Sigmoid colon (tissue), 7 donors: ENCODE data around the gene TMEM69. TPM values are rescaled to one million over a fixed set of nuclear protein-coding genes. Genes with fewer than 3 reads are reported as not detected.
A peak's percentile ranks its signal among the peaks of the same experiment; 100 is the strongest.
"Not testable (repeated sequence)": the region's sequence is repeated elsewhere in the genome, so short reads cannot be mapped to it uniquely, and the experiment has no call there.

Experiments used
- DNase-seq: peaks from one replicate; pipeline ENCODE4 v3.0.0-alpha.2; 2019
- H3K27ac ChIP-seq, 4 donors: fragments of 200-600 bp; sonication (generic); one replicate each; pipeline ENCODE4 v1.5.1; 2016 to 2019; ENCODE audit warnings: mild to moderate bottlenecking in 1 of 4
- H3K27me3 ChIP-seq, 3 donors: fragments of 200-600 bp; sonication (generic); one replicate each; pipeline ENCODE4 v1.5.1; 2019; ENCODE audit warnings: mild to moderate bottlenecking in 1 of 3
- H3K36me3 ChIP-seq, 4 donors: fragments of 200-600 bp; sonication (generic); one replicate each; pipeline ENCODE4 v1.5.1; 2016 to 2019
- H3K4me1 ChIP-seq, 4 donors: fragments of 200-600 bp; sonication (generic); one replicate each; pipeline ENCODE4 v1.5.1; 2017 to 2019
- H3K4me3 ChIP-seq, 4 donors: fragments of 200-600 bp; sonication (generic); one replicate each; pipeline ENCODE4 v1.5.1; 2017 to 2019; ENCODE audit warnings: mild to moderate bottlenecking in 2 of 4, moderate library complexity in 1 of 4
- H3K9me3 ChIP-seq, 4 donors: fragments of 200-600 bp in 3 of 4; sonication (generic) in 3 of 4; one replicate each; pipeline versions ENCODE4 v1.5.1 to v1.6.1; 2013 to 2019
- CTCF ChIP-seq, 4 experiments: fragments of 450-650 bp in 3 of 4; fragments of 200-600 bp in 1 of 4; IDR thresholded peaks; one replicate each; pipeline ENCODE4 v1.5.1; 2016 to 2019; ENCODE audit warnings: antibody characterized with exemption in 4 of 4, mild to moderate bottlenecking in 3 of 4, moderate library complexity in 2 of 4
- EP300 ChIP-seq, 4 donors: sonication (generic); formaldehyde crosslinking; IDR thresholded peaks; one replicate each; pipeline ENCODE4 v1.6.1; 2017; ENCODE audit warnings: antibody characterized with exemption in 4 of 4
- POLR2A ChIP-seq, 2 donors: fragments of 450-650 bp; IDR thresholded peaks; one replicate each; pipeline ENCODE4 v1.6.1; 2016; ENCODE audit warnings: antibody characterized with exemption in 2 of 2, mild to moderate bottlenecking in 2 of 2, moderate library complexity in 2 of 2
- POLR2AphosphoS5 ChIP-seq, 4 donors: sonication (generic); formaldehyde crosslinking; IDR thresholded peaks; one replicate each; pipeline ENCODE4 v1.6.1; 2017; ENCODE audit warnings: antibody characterized with exemption in 4 of 4
- WGBS, 2 donors: extraction: QIAGEN DNeasy Blood & Tissue Kit; methylation state at CpG; one replicate each; pipeline ENCODE4 v1.1.7; 2013; 5-methylcytosine and 5-hydroxymethylcytosine counted together
- intact Hi-C: fragments of 100-400 bp; cut with DNase I; formaldehyde crosslinking; loops from one replicate; pipeline ENCODE4 v1.15.1; 2023
- polyA plus RNA-seq, 3 donors: library from polyadenylated mRNA; stranded (reverse); fragments of 200-250 nt; gene quantifications; one replicate each; pipeline ENCODE4 v1.2.3, GENCODE V29; 2013
- total RNA-seq, 4 donors: library from RNA; depleted of rRNA; stranded (reverse); fragments of >200 nt; gene quantifications; one replicate each; pipeline ENCODE4 v1.1.0, GENCODE V29; 2016
- donor health status: healthy with polysubstance abuse.
- donor health status: Bipolar disorder and iron deficiency.
- donor health status: healthy.

TMEM69 gene
- total and polyA plus RNA-seq, 7 donors: 12.7 to 31.0 (median 24.6) TPM

- no peaks in the 10 kb centered on the region for H3K27me3 ChIP-seq
- DNase-seq: peak; percentile 99
- 0 to 1% methylated on average over 52 of the region's 52 CpGs for WGBS, 2 donors
- no peaks in the 10 kb centered on the region for H3K9me3 ChIP-seq
- H3K27ac ChIP-seq: peak within 1 kb of the TSS; percentile 97 to 99 (median 98)
- peaks cover 0 to 61% (median 49%) of the 10 kb centered on the region in 4 donors for H3K4me1 ChIP-seq
- TF ChIP-seq POLR2A (IDR thresholded peaks at IDR 0.05) (peak; percentile 69 to 80), EP300 (IDR thresholded peaks at IDR 0.05) (peak in 1 of 4 donors; percentile 2), CTCF (IDR thresholded peaks at IDR 0.05) (no peak), POLR2AphosphoS5 (IDR thresholded peaks at IDR 0.05) (peak in 3 of 4 donors; percentile 91 to 93 (median 91))
- H3K36me3 ChIP-seq: peaks cover 0 to 7% (median 0%) of the 10 kb centered on the region in 4 donors
- intact Hi-C loops: loop anchor here (2.0 to 10.0 kb wide), 5 partner anchors 66 to 674 kb away; partner anchors contain the start of genes CCDC163, HECTD3, IPP and MMACHC
- H3K4me3 ChIP-seq: peak within 1 kb of the TSS; percentile 63 to 96 (median 81)
Measured at GRCh38 chr1:45686288-45687013, 1.5 kb upstream of the TMEM69 start, which contains the start of gene GPBP1L1. GPBP1L1 (minus strand) TSS chr1:45686533; CDS start chr1:45659087, 27,446 bp downstream.

- peaks cover 0 to 14% (median 0%) of the 10 kb centered on the region in 4 donors for H3K36me3 ChIP-seq
- H3K4me3 ChIP-seq: peak overlapping the region; percentile 63 to 96 (median 81)
- peak overlapping the region; percentile 97 to 99 (median 98) for H3K27ac ChIP-seq
- 0 to 1% methylated on average over 44 of the region's 44 CpGs for WGBS, 2 donors
- peaks cover 0 to 54% (median 42%) of the 10 kb centered on the region in 4 donors for H3K4me1 ChIP-seq
- DNase-seq: peak; percentile 99
- no peaks in the 10 kb centered on the region for H3K9me3 ChIP-seq
- no peaks in the 10 kb centered on the region for H3K27me3 ChIP-seq
- intact Hi-C loops: loop anchor here (2.0 to 10.0 kb wide), 5 partner anchors 65 to 675 kb away; partner anchors contain the start of genes CCDC163, HECTD3, IPP and MMACHC
- TF ChIP-seq CTCF (IDR thresholded peaks at IDR 0.05): no peak
- TF ChIP-seq POLR2A (IDR thresholded peaks at IDR 0.05): peak; percentile 75 to 82
- no peak for TF ChIP-seq EP300 (IDR thresholded peaks at IDR 0.05)
- TF ChIP-seq POLR2AphosphoS5 (IDR thresholded peaks at IDR 0.05): peak; percentile 83 to 95 (median 94)
Measured at GRCh38 chr1:45687014-45687753, 797 bp upstream of the TMEM69 start.

GRCh38 chr1:45693811-45694210 is 5.8 kb downstream of the TMEM69 start:
- 85 to 91% methylated on average over 8 of the region's 8 CpGs for WGBS, 2 donors
- intact Hi-C loops, H3K27ac ChIP-seq, DNase-seq, H3K9me3 ChIP-seq, H3K4me3 ChIP-seq, H3K27me3 ChIP-seq: not testable (repeated sequence)
- peaks cover 4 to 69% (median 9%) of the 10 kb centered on the region in 4 donors for H3K36me3 ChIP-seq
- peaks cover 0 to 13% (median 8%) of the 10 kb centered on the region in 4 donors for H3K4me1 ChIP-seq

GRCh38 chr1:45694823-45695222 is 6.8 kb downstream of the TMEM69 start:
- no peak for DNase-seq
- H3K27ac ChIP-seq: no peak overlapping the region
- H3K4me1 ChIP-seq: peaks cover 0 to 3% (median 0%) of the 10 kb centered on the region in 4 donors
- no peaks in the 10 kb centered on the region for H3K9me3 ChIP-seq
- peaks cover 4 to 78% (median 9%) of the 10 kb centered on the region in 4 donors for H3K36me3 ChIP-seq
- no peaks in the 10 kb centered on the region for H3K27me3 ChIP-seq
- intact Hi-C loops: no loop called here
- no peak for TF ChIP-seq EP300 (IDR thresholded peaks at IDR 0.05)
- no peak for TF ChIP-seq CTCF (IDR thresholded peaks at IDR 0.05)
- TF ChIP-seq POLR2AphosphoS5 (IDR thresholded peaks at IDR 0.05): no peak
- TF ChIP-seq POLR2A (IDR thresholded peaks at IDR 0.05): no peak
- no peak overlapping the region for H3K4me3 ChIP-seq
- 92 to 93% methylated on average over 7 of the region's 7 CpGs for WGBS, 2 donors

- TF ChIP-seq POLR2AphosphoS5 (IDR thresholded peaks at IDR 0.05): no peak
- WGBS, 2 donors: 84 to 93% methylated on average over 1 of the region's 1 CpG
Measured at GRCh38 chr1:45704637-45705036, 16.7 kb downstream of the TMEM69 start.

More at GRCh38 chr1:45704637-45705036, 16.7 kb downstream of the TMEM69 start:
- no peak overlapping the region for H3K27ac ChIP-seq
- H3K27me3 ChIP-seq: no peaks in the 10 kb centered on the region
- intact Hi-C loops: no loop called here
- no peak overlapping the region for H3K4me3 ChIP-seq
- no peak for DNase-seq
- H3K36me3 ChIP-seq: peaks cover 0 to 34% (median 0%) of the 10 kb centered on the region in 4 donors
- H3K4me1 ChIP-seq: no peaks in the 10 kb centered on the region
- no peaks in the 10 kb centered on the region for H3K9me3 ChIP-seq
